HG03520 (cell line): ENCODE data around the gene MKLN1.
"Not testable (repeated sequence)": the region's sequence is repeated elsewhere in the genome, so short reads cannot be mapped to it uniquely, and the experiment has no call there.

Experiments
- ATAC-seq: cut with Tn5 transposase; IDR thresholded peaks from one replicate; pipeline ENCODE4 v1.9.1; 2021; ENCODE audit warnings: mild to moderate bottlenecking, moderate library complexity; ENCODE audit not compliant: unreplicated experiment

MKLN1 gene

DNA sequence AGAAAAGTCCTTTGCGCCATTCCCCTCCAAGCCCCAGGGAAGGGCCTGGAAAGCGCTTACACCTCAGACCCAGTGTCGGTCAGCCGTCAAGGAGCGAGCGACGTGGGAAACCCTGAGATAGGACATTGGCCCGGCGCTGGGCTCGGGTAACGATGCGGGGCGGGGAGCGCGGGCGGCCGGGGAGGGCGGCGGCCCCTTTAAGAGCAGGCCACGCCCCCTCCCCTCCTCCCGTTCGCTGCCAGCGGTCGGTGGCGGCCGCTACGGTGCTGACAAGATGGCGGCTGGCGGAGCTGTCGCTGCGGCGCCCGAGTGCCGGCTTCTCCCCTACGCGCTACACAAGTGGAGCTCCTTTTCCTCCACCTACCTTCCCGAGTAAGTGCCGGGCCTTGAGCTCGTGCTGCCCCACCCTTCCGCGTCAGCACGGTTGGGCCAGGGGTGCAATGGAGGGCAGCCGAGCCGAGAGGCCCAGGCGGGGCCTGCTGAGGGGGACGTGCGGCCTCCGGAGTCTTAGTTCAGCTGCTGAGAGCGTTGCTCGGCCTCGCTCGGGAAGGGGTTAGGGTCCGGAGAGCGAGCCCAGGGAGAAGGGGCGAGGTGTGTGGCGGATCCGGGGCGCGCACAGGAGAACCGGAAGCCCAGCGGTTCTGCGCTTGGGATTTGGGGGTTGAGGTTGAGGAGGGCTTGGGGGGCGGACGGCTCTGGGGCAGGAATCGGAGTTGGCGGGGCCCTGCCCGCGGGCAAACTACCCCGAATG is at the start of gene MKLN1:
MKLN1 (plus strand) TSS at position 251 of the 751 bp plus-strand sequence; CDS start at position 275, 24 bp downstream.
- peak; percentile 86 for ATAC-seq

DNA sequence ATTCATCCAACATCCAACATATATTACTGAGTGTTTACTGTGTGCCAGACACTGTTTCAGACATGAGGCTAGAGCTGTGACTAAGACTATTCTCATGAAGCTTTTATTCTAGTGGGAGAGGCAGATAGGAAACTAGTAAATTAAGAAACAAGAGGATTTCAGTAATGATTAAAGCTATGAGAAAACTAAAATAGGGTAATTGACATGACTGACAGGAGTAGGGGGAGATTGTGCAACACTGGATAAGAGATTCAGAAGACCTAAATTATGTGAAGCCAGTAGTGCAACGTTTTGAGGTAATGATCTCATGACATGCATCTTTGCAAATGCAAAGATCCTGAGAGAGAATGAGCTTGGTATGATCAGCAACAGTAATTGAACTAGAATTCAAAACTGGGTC is 48.6 kb upstream of the MKLN1 start:
- no peak for ATAC-seq

DNA sequence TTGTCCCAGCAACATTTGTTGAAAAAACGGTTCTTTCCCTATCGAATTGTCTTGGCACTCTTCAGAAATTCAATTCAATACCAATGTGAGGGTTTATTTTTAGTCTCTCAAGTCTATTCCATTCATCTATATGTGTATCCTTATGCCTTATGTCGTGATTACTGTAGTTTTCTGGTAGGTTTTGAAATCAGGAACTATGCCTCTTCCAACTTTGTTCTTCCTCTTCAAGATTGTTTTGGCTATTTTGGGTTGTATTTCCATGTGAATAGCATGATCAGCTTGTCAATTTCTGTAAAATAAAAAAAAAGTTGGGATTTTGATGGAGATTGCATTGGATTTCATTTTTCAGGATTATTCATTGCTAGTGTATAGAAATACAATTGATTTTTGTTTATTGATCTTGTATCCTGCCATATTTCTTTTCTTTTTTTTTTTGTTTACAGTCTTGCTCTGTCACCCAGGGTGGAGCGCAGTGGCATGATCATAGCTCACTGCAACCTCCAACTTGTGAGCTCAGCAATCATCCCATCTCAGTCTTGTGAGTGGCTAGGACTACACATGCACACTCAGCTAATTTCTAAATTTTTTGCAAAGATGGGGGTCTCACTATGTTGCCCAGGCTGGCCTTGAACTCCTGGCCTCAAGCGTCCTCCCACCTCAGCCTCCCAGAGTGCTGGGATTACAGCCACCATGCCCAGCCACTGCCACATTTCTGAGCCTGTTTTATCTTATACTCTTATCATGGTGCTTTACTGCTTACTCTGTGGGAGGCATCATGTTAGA is 46.2 kb upstream of the MKLN1 start:
- ATAC-seq, result no peak

DNA sequence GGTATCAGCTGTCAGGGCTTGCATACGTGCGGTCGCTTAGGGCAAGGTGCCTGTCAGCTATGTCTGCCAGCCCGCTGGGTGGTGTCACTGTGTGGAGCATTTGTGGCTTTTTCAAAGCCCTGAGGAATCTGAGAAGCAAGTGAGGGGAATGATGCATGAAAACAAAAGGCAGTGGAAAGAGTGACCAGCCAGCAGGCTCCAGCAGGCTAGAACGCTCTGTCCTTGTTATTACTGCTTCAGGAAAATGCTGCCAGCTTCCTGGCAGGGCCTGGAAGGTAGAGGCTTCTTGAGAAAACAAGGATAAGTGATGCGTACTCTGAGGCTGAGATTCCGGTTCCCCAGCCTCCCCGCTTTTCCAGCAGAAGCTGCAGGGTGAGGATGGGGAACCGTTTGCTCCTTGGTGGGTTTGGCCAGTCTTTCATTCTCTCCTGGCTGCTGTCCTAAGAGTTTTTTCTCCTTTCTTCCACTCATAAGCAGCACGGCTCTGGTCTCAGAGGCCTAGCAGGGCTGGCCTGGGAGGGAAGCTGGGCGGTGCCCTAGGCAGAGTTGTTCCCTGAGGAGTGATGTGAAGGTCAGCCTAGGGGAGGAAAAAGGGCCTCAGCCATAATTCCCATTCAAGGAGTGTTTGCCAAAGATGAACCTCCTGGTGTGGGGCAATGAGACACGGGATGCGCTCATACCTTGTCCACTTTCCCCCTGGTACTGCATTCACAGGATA is 42.8 kb upstream of the MKLN1 start:
- ATAC-seq, result no peak

DNA sequence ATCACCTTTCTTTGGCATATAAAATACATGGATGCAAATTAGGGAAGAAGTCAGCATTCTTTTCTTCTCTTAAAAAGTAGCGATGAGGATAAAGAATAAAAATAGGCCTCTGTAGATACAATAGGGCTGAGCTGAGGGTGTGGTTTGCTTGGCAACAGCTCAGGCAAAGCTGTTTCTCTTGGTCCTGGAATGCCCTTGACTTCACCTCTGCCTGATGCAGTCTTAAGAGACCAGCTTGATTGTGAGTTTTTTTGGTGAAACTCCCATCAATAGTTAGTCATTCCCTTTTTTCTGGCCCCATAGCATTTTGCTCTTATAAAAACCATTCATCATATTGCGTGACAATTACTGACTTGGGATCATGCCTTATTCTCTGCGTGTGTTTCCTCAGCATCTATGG is 42.1 kb upstream of the MKLN1 start:
- ATAC-seq, result no peak

DNA sequence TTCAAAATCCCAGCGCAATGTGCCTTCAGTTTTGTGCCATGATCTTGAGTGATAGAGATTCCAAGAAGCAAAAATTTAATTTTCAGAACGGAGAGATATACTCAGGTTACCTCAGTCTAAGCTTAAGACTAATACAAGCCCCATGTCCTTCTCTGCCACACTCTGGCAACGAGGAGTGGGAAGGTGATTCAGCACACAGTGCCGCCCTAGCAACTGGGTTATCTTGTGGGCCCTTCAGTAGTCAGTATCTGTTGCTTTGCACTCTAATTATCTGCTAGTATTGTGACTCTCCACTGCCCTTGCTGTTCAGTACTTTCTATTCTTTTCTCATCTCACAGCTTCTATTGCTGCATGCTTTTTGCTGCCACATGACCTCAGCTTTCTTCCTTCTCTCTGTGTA is 39.2 kb upstream of the MKLN1 start:
- ATAC-seq, result no peak

DNA sequence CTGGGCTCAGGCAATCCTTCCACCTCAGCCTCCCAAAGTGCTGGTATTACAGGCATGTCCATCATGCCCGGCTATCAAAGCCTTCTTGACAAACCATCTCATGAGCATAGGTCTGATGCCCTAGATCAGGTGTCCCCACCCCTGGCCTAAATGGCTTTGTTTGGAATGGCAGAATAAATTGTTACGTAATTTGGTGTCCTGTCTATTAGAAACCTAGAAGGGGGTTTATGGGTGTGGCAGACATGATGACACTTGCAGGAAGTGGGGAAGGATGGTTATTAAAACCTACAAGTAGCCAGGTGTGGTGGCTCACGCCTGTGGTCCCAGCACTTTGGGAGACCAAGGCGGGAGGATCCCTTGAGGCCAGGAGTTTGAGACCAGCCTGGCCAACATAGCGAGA is 38.6 kb upstream of the MKLN1 start:
- no peak for ATAC-seq

DNA sequence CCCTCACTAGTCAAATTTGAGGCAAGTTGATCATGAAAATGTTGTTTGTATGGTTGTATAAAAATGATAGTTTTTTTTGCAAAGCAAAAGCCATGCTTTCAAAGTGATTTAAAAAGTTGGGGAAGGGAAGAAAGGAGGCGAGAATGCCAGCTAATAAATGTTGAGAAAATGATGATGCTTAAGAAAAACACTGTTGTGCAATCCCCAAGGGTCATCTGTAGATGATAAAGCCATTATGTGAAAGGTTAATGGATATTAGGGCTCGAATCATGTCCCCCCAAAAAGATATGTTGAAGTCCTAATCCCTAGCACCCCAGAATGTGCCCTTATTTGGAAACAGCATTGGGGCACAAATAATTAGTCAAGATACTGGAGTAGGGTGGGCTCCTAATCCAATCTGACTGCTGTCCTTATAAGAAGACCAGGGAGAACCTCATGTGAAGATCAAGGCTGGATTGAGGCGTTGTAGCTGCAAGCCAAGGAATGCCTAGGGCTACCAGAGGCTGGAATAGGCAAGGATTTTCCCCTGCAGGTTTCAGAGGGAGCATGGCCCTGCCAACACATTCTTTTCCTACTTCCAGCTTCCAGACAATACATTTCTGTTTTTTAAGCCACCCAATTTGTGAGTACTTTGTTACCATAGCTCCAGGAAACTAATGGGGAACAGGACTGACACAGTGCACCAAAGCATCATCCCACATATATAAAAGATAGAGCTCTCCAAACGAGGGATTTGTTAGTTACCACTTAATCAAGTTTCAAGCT is 35.4 kb upstream of the MKLN1 start:
- no peak for ATAC-seq

DNA sequence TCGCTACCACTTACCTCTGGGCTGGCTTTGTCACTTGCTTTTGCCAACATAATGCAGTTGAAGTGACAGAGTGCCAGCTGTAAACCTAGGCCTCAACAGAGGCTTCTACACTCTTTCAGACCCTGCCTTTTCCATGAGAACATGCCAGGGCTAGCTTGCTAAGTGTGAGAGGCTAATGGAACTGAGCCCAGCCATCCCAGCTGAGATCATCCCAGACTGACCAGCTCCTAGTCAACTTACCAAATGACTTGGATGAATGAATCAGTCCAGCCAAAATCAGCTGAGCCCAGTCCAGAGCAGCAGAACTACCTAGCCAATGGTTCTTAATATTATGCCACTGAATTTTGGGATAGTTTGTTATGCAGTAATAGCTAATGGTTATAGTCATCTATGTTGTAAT is 34.7 kb upstream of the MKLN1 start:
- no peak for ATAC-seq

DNA sequence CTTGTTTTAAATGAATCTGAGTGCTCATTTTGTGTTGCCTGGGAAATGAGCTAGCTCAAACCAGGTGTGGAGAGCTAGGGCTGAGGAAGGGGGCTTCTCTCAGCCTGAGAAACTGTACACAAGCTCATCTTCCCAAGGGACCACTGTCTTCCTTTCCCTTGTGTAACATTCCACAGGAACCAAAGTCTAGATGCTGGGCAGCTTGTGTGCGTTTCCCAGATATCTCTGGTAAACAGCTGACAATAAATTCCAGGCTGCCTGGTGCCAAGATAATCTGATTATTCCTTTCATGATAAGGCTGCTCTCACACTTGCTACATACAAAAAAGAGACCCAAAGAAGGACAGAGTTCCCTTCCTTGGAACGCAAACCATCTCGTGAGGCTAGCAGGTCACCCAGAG is 33.1 kb upstream of the MKLN1 start:
- no peak for ATAC-seq

DNA sequence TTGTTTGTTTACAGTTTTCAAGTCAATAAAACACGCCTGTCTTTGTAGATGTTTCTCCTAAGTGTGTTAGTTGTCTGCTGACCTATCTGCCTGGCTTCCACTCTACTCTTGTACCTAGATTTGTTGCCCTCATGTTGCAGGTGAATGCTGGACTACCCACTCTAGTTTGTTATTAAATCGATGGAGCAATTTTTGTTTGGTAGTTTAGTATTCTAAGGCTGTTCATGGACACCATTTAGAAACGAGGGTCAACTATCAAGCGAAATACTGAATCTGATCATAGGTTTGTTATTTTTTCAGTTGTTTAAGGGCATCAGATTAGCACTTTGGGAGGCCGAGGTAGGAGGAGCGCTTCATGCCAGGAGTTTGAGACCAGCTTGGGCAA is 29.1 kb upstream of the MKLN1 start:
- ATAC-seq, result no peak

DNA sequence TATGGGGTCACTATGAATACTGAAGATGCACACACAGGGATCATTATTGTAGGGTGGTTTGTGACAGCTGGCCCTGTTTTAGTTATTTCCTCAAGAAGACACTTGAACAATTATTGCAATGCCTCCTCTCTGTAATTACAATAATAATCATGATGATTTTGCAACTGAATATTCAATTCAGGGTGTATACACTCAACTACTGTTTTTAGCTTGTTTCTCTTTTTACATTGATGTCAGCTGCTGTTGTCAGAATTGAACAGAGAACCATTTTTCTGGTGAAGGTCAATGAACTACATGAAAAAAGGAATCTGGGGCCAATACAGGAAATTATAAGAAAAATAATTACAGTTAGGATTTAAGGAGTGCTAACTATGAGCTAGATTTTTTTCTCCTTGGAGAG is 28.6 kb upstream of the MKLN1 start:
- no peak for ATAC-seq

DNA sequence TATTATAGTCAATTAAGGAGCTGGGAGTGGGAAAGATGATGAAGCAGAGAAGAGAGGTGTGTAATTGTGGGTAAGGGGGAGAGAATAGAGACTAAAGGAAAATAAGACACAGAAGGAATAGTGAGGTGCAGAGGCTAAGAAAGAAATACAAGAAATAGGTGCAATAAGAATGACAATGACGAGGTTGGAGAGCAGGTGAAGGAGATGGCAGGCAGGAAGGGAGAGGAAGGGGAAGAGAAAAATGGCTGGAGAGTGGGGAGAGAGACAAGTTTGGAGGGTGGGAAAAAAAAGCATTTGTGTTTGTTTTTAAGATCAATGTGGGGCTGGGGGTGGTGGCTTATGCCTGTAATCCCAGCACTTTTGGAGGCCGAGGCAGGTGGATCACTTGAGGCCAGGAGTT is 27.6 kb upstream of the MKLN1 start:
- no peak for ATAC-seq

DNA sequence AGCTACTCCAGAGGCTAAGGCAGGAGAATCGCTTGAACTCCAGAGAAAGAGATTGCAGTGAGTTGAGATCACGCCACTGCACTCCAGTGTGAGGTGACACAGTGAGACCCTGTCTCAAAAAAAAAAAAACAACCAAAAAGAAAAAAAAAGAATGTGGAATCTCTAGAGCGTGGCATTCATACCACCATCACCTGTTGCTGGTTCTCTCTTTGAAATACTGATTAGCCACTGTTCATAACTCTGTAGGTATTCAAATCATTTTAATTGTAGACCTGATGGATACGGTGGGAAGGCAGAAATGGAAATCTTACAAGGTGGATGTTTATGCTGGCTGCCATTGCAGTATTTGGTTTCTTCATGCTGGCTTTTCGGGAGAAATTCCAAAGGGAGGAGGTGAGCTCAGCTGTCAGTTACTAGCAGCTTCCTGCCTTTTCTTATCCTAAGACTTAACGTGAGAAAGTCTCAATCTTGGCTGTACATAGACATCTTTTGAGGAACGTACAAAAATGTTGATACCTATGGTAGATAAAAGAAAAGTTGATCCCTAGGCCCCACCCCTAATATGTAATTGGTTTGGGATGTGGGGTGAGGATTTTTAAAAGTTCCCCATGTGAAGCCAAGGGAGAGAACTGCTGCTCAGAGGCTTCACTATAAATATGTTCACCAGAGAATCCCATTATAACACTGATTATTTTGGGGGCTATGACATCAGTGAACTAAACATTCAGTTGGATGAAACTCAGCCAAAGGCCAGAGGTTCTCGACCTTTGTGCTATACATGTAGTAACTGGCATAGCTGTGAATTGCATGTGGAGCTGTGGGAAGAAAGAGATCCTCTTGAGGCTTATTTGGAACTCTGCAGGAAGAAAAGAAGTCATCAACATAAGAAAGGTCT is 26.9 kb upstream of the MKLN1 start:
- no peak for ATAC-seq

DNA sequence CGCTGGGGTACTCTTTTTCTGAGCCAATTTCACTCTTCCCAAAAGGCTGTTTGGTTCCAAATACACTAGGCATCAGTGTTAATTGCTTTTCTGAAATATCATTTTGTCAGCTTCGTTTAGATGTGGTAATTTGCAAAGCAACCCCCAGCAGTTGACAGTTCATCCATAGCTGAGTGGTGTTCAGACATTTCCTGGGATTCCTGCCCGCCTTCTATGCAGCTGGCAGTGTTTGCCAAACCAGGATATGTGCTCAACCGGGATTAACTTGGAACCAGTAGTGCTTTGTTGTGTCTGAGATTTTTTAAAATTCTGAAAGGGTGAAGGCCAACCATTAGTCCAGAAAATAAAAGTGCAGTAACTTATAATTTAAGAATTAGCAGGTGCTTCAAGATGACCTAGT is 25.2 kb upstream of the MKLN1 start:
- ATAC-seq, result no peak

DNA sequence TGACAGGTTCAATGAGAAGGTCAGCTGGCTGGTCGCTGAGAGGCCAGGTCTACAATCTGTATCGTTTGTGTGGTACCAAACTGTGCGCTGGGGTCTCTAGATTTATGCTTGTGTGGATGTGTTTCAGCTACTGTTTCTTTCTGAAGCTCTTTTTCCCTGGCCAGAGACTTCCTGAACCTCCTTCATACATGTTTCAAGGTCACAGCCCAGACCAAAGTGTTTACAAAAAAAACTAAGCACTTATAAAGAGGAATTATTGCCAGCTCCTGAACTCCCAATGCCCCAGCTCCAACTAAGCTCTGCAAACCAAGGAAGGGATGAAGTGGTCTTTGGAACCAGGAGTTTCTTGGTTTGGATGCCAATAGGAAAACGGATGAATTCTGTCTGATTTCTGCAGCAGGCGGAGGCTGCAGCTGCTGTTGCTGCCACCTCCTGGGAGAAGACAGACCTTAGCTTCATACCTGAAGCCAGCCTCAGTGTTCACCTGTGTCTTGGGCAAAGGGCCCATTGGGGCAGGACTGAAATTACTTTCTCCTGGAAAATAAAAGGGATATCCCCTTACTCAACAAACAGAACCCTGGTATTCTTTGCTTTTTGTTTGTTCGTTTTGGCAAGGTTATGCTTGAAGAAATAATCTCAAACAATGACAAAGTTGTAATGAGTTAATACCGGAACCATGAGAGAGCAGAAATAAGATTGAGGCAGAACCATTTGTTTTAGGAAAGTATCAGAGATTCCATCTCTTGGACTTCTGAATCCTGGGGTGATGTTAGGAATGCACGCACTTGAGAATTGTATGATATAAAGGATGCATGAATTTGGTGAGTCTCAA is 24.6 kb upstream of the MKLN1 start:
- no peak for ATAC-seq

DNA sequence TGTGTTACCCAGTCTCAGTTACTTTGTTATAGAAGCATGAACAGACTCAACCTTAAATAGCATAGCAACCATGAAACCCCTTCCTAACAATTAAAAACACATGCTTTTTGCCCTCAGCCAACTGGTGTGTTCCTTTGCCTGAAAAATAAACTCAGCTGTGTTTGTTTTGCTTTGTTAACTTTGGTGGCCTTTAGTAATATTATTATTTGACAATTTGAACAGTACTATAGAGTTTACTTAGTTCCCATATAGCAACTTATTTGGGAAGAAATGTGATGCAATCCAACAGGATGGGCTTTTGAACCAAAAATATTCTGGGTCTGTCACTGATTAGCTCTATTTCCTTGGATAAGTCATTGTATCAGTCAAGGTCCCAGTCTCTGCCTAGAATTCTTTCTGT is 22.5 kb upstream of the MKLN1 start:
- ATAC-seq, result no peak

DNA sequence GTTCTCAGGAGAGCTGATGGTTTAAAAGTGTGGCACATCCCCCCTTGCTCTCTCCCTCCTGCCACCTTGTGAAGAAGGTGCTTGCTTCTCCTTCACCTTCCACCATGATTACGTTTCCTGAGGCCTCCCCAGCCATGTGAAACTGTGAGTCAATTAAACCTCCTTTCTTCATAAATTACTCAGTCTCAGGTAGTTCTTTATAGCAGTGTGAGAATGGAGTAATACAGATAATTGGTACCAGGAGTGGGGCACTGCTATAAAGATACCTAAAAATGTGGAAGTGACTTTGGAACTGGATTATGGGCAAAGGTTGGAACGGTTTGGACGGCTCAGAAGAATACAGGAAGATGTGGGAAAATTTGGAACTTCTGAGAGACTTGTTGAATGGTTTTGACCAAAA is 21.6 kb upstream of the MKLN1 start:
- ATAC-seq, result not testable (repeated sequence)

DNA sequence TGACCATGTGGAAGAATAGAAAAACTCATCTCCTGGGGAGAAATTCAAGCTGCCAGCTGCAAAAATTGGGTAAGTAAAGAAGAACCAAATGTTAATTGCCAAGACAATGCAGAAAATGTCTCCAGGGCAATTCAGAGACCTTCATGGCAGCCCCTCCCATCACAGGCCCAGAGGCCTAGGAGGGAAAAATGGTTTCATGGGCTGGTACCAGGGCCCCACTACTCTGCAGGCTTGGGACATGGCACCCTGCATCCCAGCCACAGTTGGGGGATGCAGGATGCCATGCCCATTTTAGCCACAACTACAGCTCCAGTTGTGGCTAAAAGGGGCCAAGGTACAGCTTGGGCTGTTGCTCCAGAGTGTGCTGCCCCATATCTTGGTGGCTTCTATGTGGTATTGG is 20.9 kb upstream of the MKLN1 start:
- no peak for ATAC-seq
